Measurements from ENCODE around the gene MCF2L2.

The MCF2L2 gene

DNA sequence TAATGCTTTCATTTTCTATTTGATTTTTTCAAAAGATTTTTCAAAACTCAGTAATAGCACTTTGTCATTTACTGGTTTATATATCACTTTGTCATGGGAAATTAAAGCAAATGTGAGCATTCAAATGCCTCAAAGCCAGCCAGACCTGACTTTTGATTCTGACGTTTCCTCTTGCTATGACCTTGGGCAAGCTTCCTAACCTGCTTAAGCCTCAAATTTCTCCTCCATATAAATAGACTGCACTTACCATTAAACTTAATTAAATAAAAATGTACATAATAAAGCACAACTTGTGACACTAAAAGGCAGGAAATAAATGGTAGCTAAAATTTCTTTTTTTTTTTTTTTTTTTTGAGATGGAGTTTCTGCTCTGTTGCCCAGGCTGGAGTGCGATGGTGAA lies 19.2 kb downstream of the MCF2L2 start:
- no peak overlapping the region for H3K27ac ChIP-seq
- H3K4me3 ChIP-seq: no peak overlapping the region

GRCh38 chr3:183401678-183402077 lies 26.7 kb downstream of the MCF2L2 start:
- no peak overlapping the region for H3K4me3 ChIP-seq

GRCh38 chr3:183400352-183400751 lies 28.1 kb downstream of the MCF2L2 start:
- Histone ChIP-seq H3K4me3 (no peak overlapping the region), H3K27ac (no peak overlapping the region)

More at GRCh38 chr3:183401678-183402077, 26.7 kb downstream of the MCF2L2 start:
- no peak overlapping the region for H3K27ac ChIP-seq

GRCh38 chr3:183396662-183397391 lies 31.6 kb downstream of the MCF2L2 start:
- Histone ChIP-seq H3K4me3 (no peak overlapping the region), H3K27ac (no peak overlapping the region)

GRCh38 chr3:183394150-183394549 lies 34.3 kb downstream of the MCF2L2 start:
- Histone ChIP-seq H3K27ac (no peak overlapping the region), H3K4me3 (no peak overlapping the region)

DNA sequence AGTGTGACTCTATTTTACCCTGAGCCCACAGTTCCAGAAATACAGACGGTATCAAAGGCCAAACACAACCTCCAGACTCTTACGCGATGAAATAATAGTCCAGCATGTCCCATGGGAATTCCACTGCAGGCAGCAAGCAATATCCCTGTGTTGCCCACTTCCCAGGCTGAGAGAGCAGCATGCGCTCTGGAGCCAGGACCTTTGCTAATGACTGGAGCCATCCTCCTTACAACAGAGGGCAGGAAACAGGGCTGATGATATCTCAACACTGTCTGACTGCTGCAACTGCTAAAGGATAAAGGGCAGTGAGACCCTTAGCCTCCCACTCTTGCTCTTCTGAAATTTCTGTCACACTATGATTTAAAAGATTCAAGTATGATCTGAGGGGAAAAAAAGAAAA lies 34.8 kb downstream of the MCF2L2 start:
- Histone ChIP-seq H3K27ac (no peak overlapping the region), H3K4me3 (no peak overlapping the region)

- Histone ChIP-seq H3K27ac (no peak overlapping the region), H3K4me3 (no peak overlapping the region)
These were observed 36.0 kb downstream of the MCF2L2 start for GRCh38 chr3:183392186-183393034.

DNA sequence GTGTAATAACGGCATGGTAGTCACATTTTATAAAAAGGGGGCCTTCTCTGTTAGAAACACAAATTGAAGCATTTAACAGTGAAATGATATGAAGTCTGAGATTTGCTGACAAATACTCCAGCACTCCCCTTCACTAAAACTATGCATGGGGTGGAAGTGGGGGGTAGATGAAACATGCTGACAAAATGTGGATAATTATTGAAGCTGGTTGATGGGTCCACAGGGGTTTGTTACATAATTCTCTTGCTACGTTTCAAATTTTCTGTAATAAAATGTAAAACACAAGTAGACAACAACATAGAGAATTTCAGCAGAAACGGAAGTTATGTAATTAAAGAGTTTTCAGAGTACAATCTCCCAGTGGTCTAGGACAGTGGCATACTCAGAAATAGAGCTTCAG lies 37.0 kb downstream of the MCF2L2 start:
- no peak overlapping the region for H3K4me3 ChIP-seq
- no peak overlapping the region for H3K27ac ChIP-seq

- no peak overlapping the region for H3K4me3 ChIP-seq
- no peak overlapping the region for H3K27ac ChIP-seq
These were observed 37.6 kb downstream of the MCF2L2 start for GRCh38 chr3:183390844-183391243.

DNA sequence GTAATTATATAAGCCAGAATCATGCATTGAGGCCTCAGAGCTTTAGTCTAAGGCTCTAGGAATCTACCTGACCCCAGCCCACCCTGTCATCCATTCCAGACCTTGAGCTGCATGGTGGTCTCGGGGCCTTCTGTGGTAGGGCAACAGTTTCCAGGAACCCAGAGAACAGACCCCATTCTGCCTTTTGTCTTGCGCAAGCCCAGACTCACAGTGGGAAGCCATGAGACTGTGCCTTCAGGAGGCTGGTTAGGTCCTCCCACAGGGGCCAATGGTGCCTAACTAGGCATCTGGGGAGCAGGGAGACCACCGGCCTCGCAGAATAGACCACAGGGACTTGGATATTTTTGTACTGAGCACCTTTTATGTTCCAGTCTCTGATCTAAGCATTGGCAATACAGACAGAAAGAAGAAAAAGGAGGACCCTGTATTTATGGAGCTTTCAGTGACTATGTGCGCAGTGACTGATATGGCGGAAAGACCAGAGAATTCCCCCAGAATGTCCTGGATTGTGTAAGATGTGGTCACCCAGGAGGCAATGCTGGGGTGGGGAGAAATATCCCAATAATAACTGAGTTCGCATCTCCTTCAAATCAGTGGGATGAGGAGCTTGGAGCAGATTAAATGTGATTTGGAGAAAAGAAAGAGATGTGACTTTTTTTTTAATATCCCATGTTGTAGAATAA lies 40.1 kb downstream of the MCF2L2 start:
- no peak overlapping the region for H3K27ac ChIP-seq
- no peak overlapping the region for H3K4me3 ChIP-seq

GRCh38 chr3:183387797-183388196 lies 40.6 kb downstream of the MCF2L2 start:
- Histone ChIP-seq H3K27ac (no peak overlapping the region), H3K4me3 (no peak overlapping the region)

DNA sequence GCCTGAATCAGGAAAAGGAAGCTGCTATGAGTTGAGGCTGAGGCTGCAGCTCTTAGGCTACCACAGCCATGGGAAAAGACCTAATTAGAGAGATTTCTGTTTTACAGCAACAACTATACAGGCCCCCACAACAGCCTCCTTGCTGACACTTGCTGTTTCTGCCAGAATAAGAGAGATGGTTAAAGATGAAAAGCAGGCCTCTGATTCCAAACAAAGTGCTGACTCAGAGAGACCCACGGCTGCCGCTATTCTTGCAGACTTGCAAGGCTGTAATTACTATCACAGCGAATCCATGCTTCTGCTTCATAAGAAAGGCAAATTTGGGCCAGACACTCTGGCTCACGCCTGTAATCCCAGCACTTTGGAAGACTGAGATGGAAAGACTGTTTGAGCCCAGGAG lies 41.8 kb downstream of the MCF2L2 start:
- Histone ChIP-seq H3K27ac (no peak overlapping the region), H3K4me3 (no peak overlapping the region)

DNA sequence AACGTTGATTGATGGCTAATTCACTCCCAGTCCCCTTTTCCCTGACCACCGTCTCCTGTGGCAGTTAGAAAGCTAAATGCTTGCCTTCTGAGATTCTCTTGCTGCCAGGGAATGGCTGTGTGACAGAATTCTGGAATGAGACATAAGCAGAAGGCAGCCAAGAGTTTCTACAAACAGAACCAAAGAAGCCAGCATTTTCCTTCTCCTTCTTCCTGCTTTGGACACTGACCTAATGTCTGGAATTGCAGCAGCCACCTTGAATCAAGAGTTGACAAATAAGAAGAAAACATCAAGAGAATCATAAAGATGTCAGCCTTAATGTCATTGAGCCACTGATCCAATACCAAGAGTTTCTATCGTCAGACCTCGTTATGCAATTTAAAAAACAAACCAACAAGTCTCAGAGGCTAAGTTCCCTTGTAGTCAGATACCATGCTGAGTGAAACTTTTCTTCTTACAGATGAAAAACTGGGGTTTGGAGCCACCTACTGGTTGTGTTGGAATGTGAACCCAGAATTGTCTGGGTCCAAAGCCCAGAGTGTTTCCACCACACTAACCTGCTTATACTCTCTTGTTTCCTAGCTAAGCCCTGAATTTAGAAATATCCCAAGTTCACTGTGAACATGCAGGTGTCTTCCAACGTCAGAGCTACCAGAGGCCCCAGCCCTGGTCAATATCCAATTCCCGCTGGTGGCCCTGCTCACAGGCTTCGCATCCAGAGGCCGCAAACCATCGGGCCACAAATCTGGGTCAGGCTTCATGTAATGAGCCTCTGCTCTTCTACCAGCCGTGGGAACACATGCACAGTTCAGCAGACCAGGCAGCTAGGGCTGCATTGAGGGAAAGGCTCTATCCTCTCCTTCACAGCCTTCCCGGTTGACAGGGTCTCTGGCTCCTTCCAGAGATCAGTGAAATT lies 42.5 kb downstream of the MCF2L2 start:
- H3K27ac ChIP-seq: peak overlapping the region in 1 of 21 experiments; percentile 3
- no peak overlapping the region for H3K4me3 ChIP-seq

- no peak overlapping the region for H3K27ac ChIP-seq
- H3K4me3 ChIP-seq: no peak overlapping the region
These were observed 46.7 kb downstream of the MCF2L2 start for GRCh38 chr3:183381673-183382072.

- no peak overlapping the region for H3K27ac ChIP-seq
- H3K4me3 ChIP-seq: no peak overlapping the region
These were observed 47.2 kb downstream of the MCF2L2 start for GRCh38 chr3:183381179-183381578.

DNA sequence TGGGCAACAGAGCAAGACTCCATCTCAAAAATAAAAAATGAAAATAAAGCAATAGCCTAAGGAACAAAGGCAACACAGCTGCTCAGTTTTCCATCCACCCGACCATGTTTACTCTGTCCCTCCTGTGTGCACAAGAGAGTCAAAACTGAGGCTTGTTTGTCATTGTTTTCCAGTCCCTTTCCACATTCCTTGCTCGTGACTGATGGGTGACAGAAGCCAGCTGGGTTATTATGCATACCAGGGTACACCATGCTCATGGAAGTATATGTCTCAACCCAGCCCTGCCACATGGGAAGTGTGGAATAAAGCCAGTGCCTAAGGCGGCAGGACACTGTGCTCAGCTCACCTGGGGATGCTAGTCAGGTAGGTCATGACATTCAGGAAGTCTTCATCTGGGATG lies 49.5 kb downstream of the MCF2L2 start:
- Histone ChIP-seq H3K4me3 (no peak overlapping the region), H3K27ac (no peak overlapping the region)

DNA sequence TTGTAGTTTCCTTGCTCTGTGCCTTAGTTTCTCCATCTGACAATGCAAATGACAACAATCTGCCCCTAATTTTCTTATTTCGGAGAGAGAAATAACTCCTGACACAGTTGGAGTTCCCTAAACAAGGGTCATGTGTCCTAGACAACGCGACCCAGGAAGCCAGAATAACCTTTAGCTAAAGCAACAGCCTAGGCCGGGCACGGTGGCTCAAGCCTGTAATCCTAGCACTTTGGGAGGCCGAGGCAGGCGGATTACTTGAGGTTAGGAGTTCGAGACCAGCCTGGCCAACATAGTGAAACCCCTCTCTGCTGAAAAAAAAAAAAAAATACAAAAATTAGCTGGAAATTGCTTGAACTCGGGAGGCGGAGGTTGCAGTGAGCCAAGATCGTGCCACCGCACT lies 49.9 kb downstream of the MCF2L2 start:
- Histone ChIP-seq H3K4me3 (no peak overlapping the region), H3K27ac (peak overlapping the region in 1 of 21 experiments; percentile 29)

GRCh38 chr3:183378008-183378407 lies 50.4 kb downstream of the MCF2L2 start:
- Histone ChIP-seq H3K4me3 (no peak overlapping the region), H3K27ac (peak overlapping the region in 2 of 21 experiments; percentile 18 to 29)

- Histone ChIP-seq H3K27ac (peak overlapping the region in 2 of 21 experiments; percentile 6 to 18), H3K4me3 (no peak overlapping the region)
These were observed 51.0 kb downstream of the MCF2L2 start for GRCh38 chr3:183377307-183377959.
